GM23338 (cell line): Measurements from ENCODE around the gene THRB. TPM values are rescaled to one million over a fixed set of nuclear protein-coding genes. Genes with fewer than 3 reads are reported as not detected.

ENCODE experiments used
- ATAC-seq: fragments of 200-7000 bp; cut with Tn5 transposase; 3 replicates; pipeline ENCODE4 v1.9.1; 2020
- DNase-seq: peaks from one replicate; pipeline ENCODE4 v3.0.0-alpha.2; 2015; ENCODE audit warnings: low spot score
- H2AFZ ChIP-seq: fragments of 200-600 bp; sonication (generic); 2 replicates; pipeline ENCODE4 v1.8.0; 2016; ENCODE audit warnings: antibody characterized with exemption, mild to moderate bottlenecking, moderate library complexity
- H3F3A ChIP-seq: fragments of 200-600 bp; sonication (generic); replicated peaks from 2 replicates; pipeline ENCODE4 v1.8.0; 2017; ENCODE audit warnings: antibody characterized with exemption, mixed run types, low read depth
- H3K27ac ChIP-seq: fragments of 200-600 bp; sonication (generic); 2 replicates; pipeline ENCODE4 v1.6.1; 2016; ENCODE audit warnings: low read depth
- H3K27me3 ChIP-seq: fragments of 200-600 bp; sonication (generic); 2 replicates; pipeline ENCODE4 v1.8.0; 2016; ENCODE audit warnings: mild to moderate bottlenecking, mixed run types, moderate library complexity; ENCODE audit not compliant: insufficient read depth
- H3K36me3 ChIP-seq: fragments of 200-600 bp; sonication (generic); 2 replicates; pipeline ENCODE4 v1.8.0; 2016; ENCODE audit warnings: mild to moderate bottlenecking; ENCODE audit not compliant: insufficient read depth
- H3K4me1 ChIP-seq: fragments of 200-600 bp; sonication (generic); 2 replicates; pipeline ENCODE4 v1.8.0; 2016; ENCODE audit warnings: mild to moderate bottlenecking, moderate library complexity; ENCODE audit not compliant: insufficient read depth
- H3K4me2 ChIP-seq: fragments of 200-600 bp; sonication (generic); 2 replicates; pipeline ENCODE4 v1.7.1; 2017; ENCODE audit warnings: mixed run types
- H3K4me3 ChIP-seq: fragments of 200-600 bp; sonication (generic); 2 replicates; pipeline ENCODE4 v1.6.1; 2016; ENCODE audit warnings: mixed run types
- H3K79me2 ChIP-seq: fragments of 200-600 bp; sonication (generic); replicated peaks from 2 replicates; pipeline ENCODE4 v1.8.0; 2017; ENCODE audit warnings: mild to moderate bottlenecking; ENCODE audit not compliant: insufficient read depth
- H3K9me2 ChIP-seq: fragments of 200-600 bp; sonication (generic); 2 replicates; pipeline ENCODE4 v1.8.0; 2017; ENCODE audit not compliant: insufficient read depth
- H4K20me1 ChIP-seq: fragments of 200-600 bp; sonication (generic); replicated peaks from 2 replicates; pipeline ENCODE4 v1.8.0; 2017; ENCODE audit warnings: mild to moderate bottlenecking; ENCODE audit not compliant: insufficient read depth
- H3K27ac Mint-ChIP-seq: 2 replicates; pipeline ENCODE4 v1.8.0; 2020; ENCODE audit warnings: inconsistent platforms, mild to moderate bottlenecking, moderate library complexity, mixed read lengths
- H3K27me3 Mint-ChIP-seq: 3 replicates; pipeline ENCODE4 v1.8.0; 2022; ENCODE audit warnings: low read depth, mild to moderate bottlenecking, moderate library complexity, mixed read lengths, inconsistent platforms; ENCODE audit not compliant: insufficient read depth, poor library complexity
- H3K36me3 Mint-ChIP-seq: 3 replicates; pipeline ENCODE4 v1.8.0; 2021; ENCODE audit warnings: low read depth, mild to moderate bottlenecking, inconsistent platforms, moderate library complexity, mixed read lengths
- H3K4me1 Mint-ChIP-seq: 3 replicates; pipeline ENCODE4 v1.8.0; 2020; ENCODE audit warnings: mild to moderate bottlenecking, inconsistent platforms, mixed read lengths
- H3K4me3 Mint-ChIP-seq: 3 replicates; pipeline ENCODE4 v1.8.0; 2021; ENCODE audit warnings: moderate library complexity, mild to moderate bottlenecking, inconsistent platforms, mixed read lengths
- H3K9me3 Mint-ChIP-seq: 3 replicates; pipeline ENCODE4 v1.8.0; 2020; ENCODE audit warnings: moderate library complexity, mild to moderate bottlenecking, inconsistent platforms, mixed read lengths
- CREB1 ChIP-seq: fragments of 250-450 bp; sonication (Bioruptor Pico); IDR thresholded peaks from 2 replicates; pipeline ENCODE4 v1.5.0; 2020; ENCODE audit warnings: low read depth, mild to moderate bottlenecking, moderate library complexity
- CTCF ChIP-seq, 2 experiments: fragments of 200-600 bp in 1 of 2; sonication (generic) in 1 of 2; conservative IDR thresholded peaks; 2 replicates each; pipeline versions ENCODE4 v1.5.1 to v1.6.1; 2016 to 2017; ENCODE audit warnings: antibody characterized with exemption in 2 of 2, low read depth in 2 of 2, mild to moderate bottlenecking in 2 of 2, moderate library complexity in 1 of 2
- ETS1 ChIP-seq: IDR thresholded peaks from 2 replicates; pipeline ENCODE4 v1.6.1; 2016; ENCODE audit warnings: antibody characterized with exemption
- EZH2phosphoT487 ChIP-seq: fragments of 200-600 bp; sonication (generic); IDR thresholded peaks from one replicate; pipeline ENCODE4 v1.8.1; 2018; ENCODE audit warnings: antibody characterized with exemption; ENCODE audit not compliant: unreplicated experiment
- JUNB ChIP-seq: IDR thresholded peaks from one replicate; pipeline ENCODE4 v1.6.1; 2016; ENCODE audit warnings: antibody characterized with exemption; ENCODE audit not compliant: unreplicated experiment
- NANOG ChIP-seq: IDR thresholded peaks from 2 replicates; pipeline ENCODE4 v1.6.1; 2016; ENCODE audit warnings: antibody characterized with exemption, borderline replicate concordance
- POLR2AphosphoS5 ChIP-seq: IDR thresholded peaks from 2 replicates; pipeline ENCODE4 v1.6.1; 2016; ENCODE audit warnings: antibody characterized with exemption, low read depth
- REST ChIP-seq: IDR thresholded peaks from one replicate; pipeline ENCODE4 v1.6.1; 2018; ENCODE audit warnings: antibody characterized with exemption; ENCODE audit not compliant: unreplicated experiment
- STAT1 ChIP-seq: IDR thresholded peaks from one replicate; pipeline ENCODE4 v1.6.1; 2016; ENCODE audit warnings: antibody characterized with exemption; ENCODE audit not compliant: unreplicated experiment
- ZNF114 ChIP-seq: fragments of 250-450 bp; sonication (Bioruptor Pico); IDR thresholded peaks from 2 replicates; pipeline ENCODE4 v1.5.0; 2020; ENCODE audit warnings: mild to moderate bottlenecking, moderate library complexity
- ZNF331 ChIP-seq: fragments of 250-450 bp; sonication (Bioruptor Pico); IDR thresholded peaks from 2 replicates; pipeline ENCODE4 v1.5.0; 2020; ENCODE audit warnings: low read depth, mild to moderate bottlenecking, moderate library complexity
- polyA plus RNA-seq: library from polyadenylated mRNA; unstranded; fragments of >200 nt; fragmentation: Nextera tagmentation; extraction: Ambion mirVana; gene quantifications from 2 replicates; pipeline ENCODE4 v1.2.1, GENCODE V29; 2016
- total RNA-seq: library from RNA; depleted of rRNA; stranded (reverse); fragments of >200 nt; shearing (Covaris generic); gene quantifications from 2 replicates; pipeline ENCODE4 v1.2.3, GENCODE V29; 2014

The THRB gene
- total and polyA plus RNA-seq, 2 experiments from 2014 or later, result 1.7 to 3.2 TPM

- H3K4me2 ChIP-seq, result no peak overlapping the region
- no peaks in the 10 kb centered on the region for H3F3A ChIP-seq
- peaks cover 7% of the 10 kb centered on the region; the same call in 2 of the 3 replicates for H3K4me1 Mint-ChIP-seq
- H3K27ac Mint-ChIP-seq, result no peak overlapping the region
- no peaks in the 10 kb centered on the region for H4K20me1 ChIP-seq
- no peaks in the 10 kb centered on the region for H3K27me3 ChIP-seq
- no peaks in the 10 kb centered on the region for H3K4me1 ChIP-seq
- no peaks in the 10 kb centered on the region for H3K9me2 ChIP-seq
- H3K36me3 ChIP-seq, result no peaks in the 10 kb centered on the region
- H3K9me3 Mint-ChIP-seq, result no peaks in the 10 kb centered on the region
- no peaks in the 10 kb centered on the region for H3K36me3 Mint-ChIP-seq
- peaks cover under 1% of the 10 kb centered on the region for H3K27me3 Mint-ChIP-seq
- H2AFZ ChIP-seq, result no peak overlapping the region
- ATAC-seq (no peak), DNase-seq (no peak)
- no peak overlapping the region for H3K4me3 Mint-ChIP-seq
- H3K27ac ChIP-seq, result no peak overlapping the region
- TF ChIP-seq ZNF114 (no peak), STAT1 (no peak), POLR2AphosphoS5 (no peak), REST (no peak), EZH2phosphoT487 (no peak), CTCF (conservative IDR thresholded peaks at IDR 0.05; ENCODE audit: low read depth in 2 of 2) (no peak), ETS1 (no peak), NANOG (no peak), JUNB (no peak), CREB1 (CRISPR knock-in tag) (no peak), ZNF331 (CRISPR knock-in tag) (no peak)
- no peaks in the 10 kb centered on the region for H3K79me2 ChIP-seq
- H3K4me3 ChIP-seq, result no peak overlapping the region
These were observed 11.3 kb upstream of the THRB start for GRCh38 chr3:24505691-24506550.
